ENCODE measurements around the gene CTNNA3.

DNA sequence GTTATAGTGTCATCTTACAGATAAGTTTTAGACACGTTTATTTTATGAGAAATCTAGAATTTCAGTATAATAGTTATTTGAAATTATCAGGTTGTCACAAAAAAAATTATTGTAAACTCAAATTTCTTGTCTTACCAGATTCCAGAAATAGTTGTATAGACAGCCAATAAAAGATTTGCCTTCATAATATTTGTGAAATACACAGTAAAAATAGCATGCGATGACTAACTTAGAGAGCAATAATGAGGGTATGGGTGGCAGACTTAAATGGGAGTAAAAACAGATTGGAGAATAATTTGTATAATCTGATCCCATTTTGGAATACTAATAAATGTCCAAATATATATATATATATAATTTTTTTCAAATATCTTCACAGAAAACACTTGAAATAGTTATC lies 1457.7 kb downstream of the CTNNA3 start:
- TF ChIP-seq, protein P1, sequence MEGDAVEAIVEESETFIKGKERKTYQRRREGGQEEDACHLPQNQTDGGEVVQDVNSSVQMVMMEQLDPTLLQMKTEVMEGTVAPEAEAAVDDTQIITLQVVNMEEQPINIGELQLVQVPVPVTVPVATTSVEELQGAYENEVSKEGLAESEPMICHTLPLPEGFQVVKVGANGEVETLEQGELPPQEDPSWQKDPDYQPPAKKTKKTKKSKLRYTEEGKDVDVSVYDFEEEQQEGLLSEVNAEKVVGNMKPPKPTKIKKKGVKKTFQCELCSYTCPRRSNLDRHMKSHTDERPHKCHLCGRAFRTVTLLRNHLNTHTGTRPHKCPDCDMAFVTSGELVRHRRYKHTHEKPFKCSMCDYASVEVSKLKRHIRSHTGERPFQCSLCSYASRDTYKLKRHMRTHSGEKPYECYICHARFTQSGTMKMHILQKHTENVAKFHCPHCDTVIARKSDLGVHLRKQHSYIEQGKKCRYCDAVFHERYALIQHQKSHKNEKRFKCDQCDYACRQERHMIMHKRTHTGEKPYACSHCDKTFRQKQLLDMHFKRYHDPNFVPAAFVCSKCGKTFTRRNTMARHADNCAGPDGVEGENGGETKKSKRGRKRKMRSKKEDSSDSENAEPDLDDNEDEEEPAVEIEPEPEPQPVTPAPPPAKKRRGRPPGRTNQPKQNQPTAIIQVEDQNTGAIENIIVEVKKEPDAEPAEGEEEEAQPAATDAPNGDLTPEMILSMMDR (conservative IDR thresholded peaks at IDR 0.05; ENCODE audit: low read length) = no peak
- no peak for TF ChIP-seq EZH2phosphoT487 (IDR thresholded peaks at IDR 0.05; ENCODE audit: borderline replicate concordance)
